Fibroblast of villous mesenchyme (primary cell): ENCODE data around the gene ADIPOR1. TPM values are rescaled to one million over a fixed set of nuclear protein-coding genes. Genes with fewer than 3 reads are reported as not detected.
"Not testable (repeated sequence)": the region's sequence is repeated elsewhere in the genome, so short reads cannot be mapped to it uniquely, and the experiment has no call there.

ENCODE experiments used
- DNase-seq: peaks from one replicate; pipeline ENCODE4 v3.0.0-alpha.2; 2010; ENCODE audit warnings: low read depth
- H3K4me3 ChIP-seq: 2 replicates; pipeline ENCODE4 v1.5.1; 2011; ENCODE audit warnings: low read depth, mild to moderate bottlenecking, low read length
- CTCF ChIP-seq: IDR thresholded peaks from 2 replicates; pipeline ENCODE4 v1.5.1; 2012; ENCODE audit warnings: low read depth, mild to moderate bottlenecking, low read length; ENCODE audit not compliant: insufficient read depth
- total RNA-seq: library from RNA; depleted of rRNA; stranded (reverse); fragments of >200 nt; gene quantifications from 2 replicates; pipeline ENCODE4 v1.2.3, GENCODE V29; 2012

Gene ADIPOR1
- total RNA-seq, 1 donor: 118 TPM

- TF ChIP-seq CTCF: peak; percentile 78
- H3K4me3 ChIP-seq: no peak overlapping the region
- peak; percentile 56 for DNase-seq
Measured at GRCh38 chr1:202998836-202999750, 41.0 kb upstream of the ADIPOR1 start.

- DNase-seq: no peak
- TF ChIP-seq CTCF: no peak
- H3K4me3 ChIP-seq: no peak overlapping the region
Measured at GRCh38 chr1:202994756-202995155, 36.6 kb upstream of the ADIPOR1 start.

- no peak for DNase-seq
- no peak overlapping the region for H3K4me3 ChIP-seq
- TF ChIP-seq CTCF: no peak
Measured at GRCh38 chr1:202991112-202991511, 33.0 kb upstream of the ADIPOR1 start.

- no peak overlapping the region for H3K4me3 ChIP-seq
- no peak for DNase-seq
- no peak for TF ChIP-seq CTCF
Measured at GRCh38 chr1:202989879-202990278, 31.8 kb upstream of the ADIPOR1 start.

DNA sequence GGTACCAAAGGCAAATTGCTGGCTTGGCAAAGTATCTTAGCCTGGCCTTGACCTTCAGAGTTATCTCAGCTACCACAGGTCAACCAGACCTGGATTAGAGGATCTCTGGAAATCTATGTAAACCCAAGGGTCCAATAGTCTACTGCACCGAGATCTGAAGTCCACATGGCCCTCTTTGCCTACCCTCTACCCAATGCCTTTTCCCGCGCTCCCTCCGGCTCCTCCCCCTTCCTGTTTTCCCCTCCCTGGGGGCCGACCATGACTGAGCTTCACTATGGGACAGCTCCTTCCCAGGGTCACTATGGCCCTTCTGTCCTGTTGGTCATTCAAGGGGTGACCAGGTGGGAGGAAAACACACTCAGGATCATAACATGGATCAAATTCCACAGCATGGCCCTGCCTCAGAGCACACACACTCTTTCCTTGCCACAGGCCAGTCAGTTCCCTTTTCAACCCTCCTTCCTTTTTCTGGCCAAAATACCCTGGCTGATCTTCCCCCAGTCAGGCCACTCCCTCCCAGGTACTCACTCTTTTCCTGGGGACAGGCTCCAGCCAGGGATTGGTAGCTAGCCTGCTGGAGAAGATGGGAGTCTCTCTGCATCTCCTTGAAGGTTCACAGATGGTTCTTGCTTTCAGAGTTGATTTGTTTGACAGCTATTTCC is 29.9 kb upstream of the ADIPOR1 start:
- DNase-seq: no peak
- H3K4me3 ChIP-seq: no peak overlapping the region
- no peak for TF ChIP-seq CTCF

GRCh38 chr1:202987255-202987654 is 29.1 kb upstream of the ADIPOR1 start:
- no peak for DNase-seq
- H3K4me3 ChIP-seq: no peak overlapping the region
- TF ChIP-seq CTCF: no peak

- DNase-seq, H3K4me3 ChIP-seq: not testable (repeated sequence)
Measured at GRCh38 chr1:202986120-202986519, 28.0 kb upstream of the ADIPOR1 start.
